Chondrocyte (in vitro differentiated cells): ENCODE results near the gene TCF4. TPM values are rescaled to one million over a fixed set of nuclear protein-coding genes. Genes with fewer than 3 reads are reported as not detected.
A peak's percentile ranks its signal among the peaks of the same experiment; 100 is the strongest.

Source experiments
- DNase-seq: peaks from one replicate; pipeline ENCODE4 v3.0.0; 2021; ENCODE audit warnings: mixed read lengths, low spot score
- H3K27ac Mint-ChIP-seq: one replicate; pipeline ENCODE4 v1.8.0; 2021; ENCODE audit warnings: mild to moderate bottlenecking, moderate library complexity, mixed read lengths; ENCODE audit not compliant: unreplicated experiment
- H3K27me3 Mint-ChIP-seq: 2 replicates; pipeline ENCODE4 v1.8.0; 2021; ENCODE audit warnings: low read depth, mixed read lengths
- H3K36me3 Mint-ChIP-seq: 2 replicates; pipeline ENCODE4 v1.8.0; 2021; ENCODE audit warnings: low read depth, mixed read lengths
- H3K4me1 Mint-ChIP-seq: 2 replicates; pipeline ENCODE4 v1.8.0; 2021; ENCODE audit warnings: low read depth, mild to moderate bottlenecking, mixed read lengths
- H3K4me3 Mint-ChIP-seq: one replicate; pipeline ENCODE4 v1.8.0; 2021; ENCODE audit warnings: mild to moderate bottlenecking, moderate library complexity, mixed read lengths; ENCODE audit not compliant: unreplicated experiment
- H3K9me3 Mint-ChIP-seq: 2 replicates; pipeline ENCODE4 v1.8.0; 2021; ENCODE audit warnings: low read depth, mixed read lengths
- total RNA-seq: library from RNA; stranded (reverse); gene quantifications from 3 replicates; pipeline ENCODE4 v1.2.1, GENCODE V29; 2021
- TF ChIP-seq, protein P1 (sequence below): fragments of 200-600 bp; sonication (generic); IDR thresholded peaks from 2 replicates; pipeline ENCODE4 v1.5.0; 2021; ENCODE audit warnings: antibody characterized with exemption, mild to moderate bottlenecking, moderate library complexity

TCF4 gene
- total RNA-seq, 1 donor from 2014 or later, result 36.8 TPM

DNA sequence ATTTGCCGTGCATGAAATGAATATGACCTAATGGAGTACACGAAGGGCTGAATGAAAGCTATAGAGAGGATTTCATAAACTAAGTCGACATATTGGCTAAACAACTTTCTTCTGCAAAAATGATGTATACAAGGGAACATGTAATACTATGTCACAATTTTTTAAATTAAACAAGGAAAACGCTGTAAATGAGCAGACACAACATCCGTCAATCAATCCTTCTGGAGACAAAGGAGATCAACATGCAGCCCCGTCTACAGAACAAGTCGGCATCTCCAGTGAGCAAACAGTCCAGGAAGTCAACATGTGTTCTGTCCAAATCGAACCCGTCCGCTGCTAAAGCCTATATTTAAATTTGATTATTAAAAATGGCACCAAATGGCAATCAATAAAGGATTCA is 180.8 kb downstream of the TCF4 start:
- Mint-ChIP-seq H3K9me3 (no peaks in the 10 kb centered on the region), H3K36me3 (no peaks in the 10 kb centered on the region), H3K27ac (no peak overlapping the region), H3K27me3 (no peaks in the 10 kb centered on the region), H3K4me3 (no peak overlapping the region), H3K4me1 (peaks cover 36% of the 10 kb centered on the region)
- TF ChIP-seq, protein P1, sequence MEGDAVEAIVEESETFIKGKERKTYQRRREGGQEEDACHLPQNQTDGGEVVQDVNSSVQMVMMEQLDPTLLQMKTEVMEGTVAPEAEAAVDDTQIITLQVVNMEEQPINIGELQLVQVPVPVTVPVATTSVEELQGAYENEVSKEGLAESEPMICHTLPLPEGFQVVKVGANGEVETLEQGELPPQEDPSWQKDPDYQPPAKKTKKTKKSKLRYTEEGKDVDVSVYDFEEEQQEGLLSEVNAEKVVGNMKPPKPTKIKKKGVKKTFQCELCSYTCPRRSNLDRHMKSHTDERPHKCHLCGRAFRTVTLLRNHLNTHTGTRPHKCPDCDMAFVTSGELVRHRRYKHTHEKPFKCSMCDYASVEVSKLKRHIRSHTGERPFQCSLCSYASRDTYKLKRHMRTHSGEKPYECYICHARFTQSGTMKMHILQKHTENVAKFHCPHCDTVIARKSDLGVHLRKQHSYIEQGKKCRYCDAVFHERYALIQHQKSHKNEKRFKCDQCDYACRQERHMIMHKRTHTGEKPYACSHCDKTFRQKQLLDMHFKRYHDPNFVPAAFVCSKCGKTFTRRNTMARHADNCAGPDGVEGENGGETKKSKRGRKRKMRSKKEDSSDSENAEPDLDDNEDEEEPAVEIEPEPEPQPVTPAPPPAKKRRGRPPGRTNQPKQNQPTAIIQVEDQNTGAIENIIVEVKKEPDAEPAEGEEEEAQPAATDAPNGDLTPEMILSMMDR, result no peak
- DNase-seq, result no peak

DNA sequence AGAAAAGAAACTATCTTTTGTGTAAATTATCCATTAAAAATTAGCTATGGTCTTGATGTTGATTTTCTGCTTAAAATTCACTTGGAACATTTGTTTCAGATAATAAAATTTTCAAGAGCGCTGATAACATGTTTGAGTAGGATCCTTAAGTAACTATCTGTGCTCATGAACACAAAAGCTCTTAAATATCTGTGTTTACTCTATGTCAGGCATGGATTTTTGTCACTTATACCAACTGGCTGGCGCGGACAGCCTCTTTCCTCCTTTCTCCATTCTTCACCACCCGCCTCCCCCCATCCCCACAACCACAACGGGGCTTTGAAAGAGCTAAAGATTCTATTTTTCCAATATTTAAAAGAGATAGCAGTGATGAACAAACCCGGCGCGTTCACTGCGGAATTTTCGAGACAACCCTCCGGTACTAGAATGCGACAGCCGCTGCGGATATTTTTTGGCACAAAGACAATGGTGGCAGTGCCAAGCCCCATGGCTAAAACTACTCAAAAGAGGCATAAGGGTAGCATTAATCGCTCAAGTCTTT is 181.5 kb downstream of the TCF4 start:
- Mint-ChIP-seq H3K27me3 (no peaks in the 10 kb centered on the region), H3K4me3 (no peak overlapping the region), H3K9me3 (no peaks in the 10 kb centered on the region), H3K27ac (no peak overlapping the region), H3K36me3 (no peaks in the 10 kb centered on the region), H3K4me1 (peaks cover 43% of the 10 kb centered on the region)
- DNase-seq, result no peak
- TF ChIP-seq, protein P1, result no peak

DNA sequence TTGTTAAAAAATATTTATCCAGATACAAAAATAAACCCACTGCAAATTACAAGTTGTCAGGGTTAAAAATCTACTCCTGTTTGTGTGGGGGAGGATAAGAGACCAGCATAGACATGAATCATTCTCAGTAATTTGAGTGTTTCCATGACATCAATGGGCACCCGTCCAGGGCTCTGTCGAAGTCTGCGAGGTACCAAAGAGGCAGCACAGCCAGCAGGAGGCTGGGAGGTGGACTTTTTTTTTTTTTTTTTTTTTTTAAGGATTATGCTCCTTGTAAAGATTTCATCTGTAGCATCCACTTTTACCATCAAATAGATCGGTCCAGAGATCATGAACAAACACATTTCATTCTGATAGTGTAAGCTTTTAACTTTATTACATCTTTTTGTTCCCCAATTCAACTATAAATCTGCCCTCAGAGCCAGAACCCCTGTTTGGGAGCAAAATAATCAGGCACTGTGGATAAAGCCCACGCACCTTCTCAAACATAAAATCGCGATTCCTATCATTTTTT is 182.0 kb downstream of the TCF4 start:
- TF ChIP-seq, protein P1, result peak; percentile 60

DNA sequence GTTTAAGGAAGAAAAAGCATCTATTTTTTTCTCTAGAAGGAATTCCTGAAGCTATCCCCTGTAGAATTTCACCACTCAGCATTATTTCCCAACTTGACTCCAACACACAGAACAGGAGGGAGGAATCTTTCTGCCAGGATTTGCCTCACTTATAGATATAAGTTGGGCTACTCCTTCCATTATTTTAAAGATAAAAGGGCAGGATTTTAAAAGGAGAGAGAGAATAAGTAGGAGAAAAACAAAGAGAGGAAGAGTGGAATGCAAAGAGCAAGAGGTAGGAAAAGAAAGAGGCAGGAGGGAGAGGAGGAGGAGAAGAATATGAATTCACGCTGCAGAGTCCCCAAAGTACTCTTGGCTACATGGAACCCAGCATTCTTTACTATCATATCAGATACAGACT is 182.5 kb downstream of the TCF4 start:
- Mint-ChIP-seq H3K36me3 (no peaks in the 10 kb centered on the region), H3K4me1 (peaks cover 53% of the 10 kb centered on the region), H3K9me3 (no peaks in the 10 kb centered on the region), H3K27me3 (no peaks in the 10 kb centered on the region), H3K27ac (peak overlapping the region; percentile 94), H3K4me3 (peak overlapping the region; percentile 24)
- no peak for DNase-seq
- TF ChIP-seq, protein P1, result no peak

More for the DNA sequence above, 182.0 kb downstream of the TCF4 start:
- Mint-ChIP-seq H3K9me3 (no peaks in the 10 kb centered on the region), H3K4me1 (peaks cover 49% of the 10 kb centered on the region), H3K27me3 (no peaks in the 10 kb centered on the region), H3K4me3 (peak overlapping the region; percentile 24), H3K36me3 (no peaks in the 10 kb centered on the region), H3K27ac (peak overlapping the region; percentile 94)
- DNase-seq, result no peak

DNA sequence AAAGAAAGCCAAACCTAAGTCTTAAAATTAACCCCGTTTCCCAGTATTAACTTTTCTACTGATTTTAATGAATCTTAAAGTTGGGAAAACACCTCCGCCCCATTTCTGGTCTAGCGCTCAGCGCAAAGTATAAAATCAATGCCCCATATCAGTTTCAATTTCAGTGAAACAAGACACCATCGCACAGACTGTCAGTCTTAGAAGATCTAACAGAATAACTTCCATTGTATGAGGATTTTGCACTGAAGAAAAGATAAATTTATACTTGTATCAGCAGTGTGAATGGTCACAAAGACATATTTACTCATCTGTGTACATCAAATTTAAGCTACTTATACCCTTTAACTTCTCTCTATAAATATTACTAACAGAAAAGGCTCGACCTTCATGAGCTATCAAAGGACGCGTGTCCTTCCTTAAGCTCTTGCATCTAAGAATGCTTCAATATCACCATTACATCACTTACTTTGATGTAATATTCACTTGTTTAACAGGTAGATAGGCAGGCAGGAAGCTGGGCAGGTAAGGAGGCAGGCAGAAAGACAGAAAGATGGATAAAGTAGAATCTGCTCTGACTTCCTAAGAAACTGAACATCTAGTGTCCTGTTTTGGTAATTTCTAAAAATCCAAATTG is 183.0 kb downstream of the TCF4 start:
- Mint-ChIP-seq H3K27me3 (no peaks in the 10 kb centered on the region), H3K4me1 (peaks cover 59% of the 10 kb centered on the region), H3K27ac (peak overlapping the region; percentile 94), H3K9me3 (no peaks in the 10 kb centered on the region), H3K36me3 (no peaks in the 10 kb centered on the region), H3K4me3 (no peak overlapping the region)
- TF ChIP-seq, protein P1, result no peak
- no peak for DNase-seq
